ENCODE measurements around the gene C10orf143.

The C10orf143 gene

GRCh38 chr10:130042381-130042780 is 68.2 kb downstream of the C10orf143 start:
- H3K9ac ChIP-seq (ENCODE audit: low read length): no peak overlapping the region
- H3K4me3 ChIP-seq (ENCODE audit: low read length): no peak overlapping the region
- H3K9me3 ChIP-seq (ENCODE audit: control insufficient read depth, low read length): no peaks in the 10 kb centered on the region
- H3K36me3 ChIP-seq (ENCODE audit: control insufficient read depth, insufficient read depth, low read length, severe bottlenecking): no peaks in the 10 kb centered on the region
- peaks cover 10% of the 10 kb centered on the region for H3K4me1 ChIP-seq (ENCODE audit: control insufficient read depth, insufficient read depth, low read length)
- no peaks in the 10 kb centered on the region for H3K27me3 ChIP-seq (replicated peaks; ENCODE audit: control insufficient read depth, insufficient read depth, low read length)
- DNase-seq (ENCODE audit: low read depth): no peak

- Histone ChIP-seq H3K36me3 (ENCODE audit: control insufficient read depth, insufficient read depth, low read length, severe bottlenecking) (no peaks in the 10 kb centered on the region), H3K4me3 (ENCODE audit: low read length) (no peak overlapping the region), H3K9me3 (ENCODE audit: control insufficient read depth, low read length) (no peaks in the 10 kb centered on the region), H3K27me3 (replicated peaks; ENCODE audit: control insufficient read depth, insufficient read depth, low read length) (no peaks in the 10 kb centered on the region), H3K9ac (ENCODE audit: low read length) (no peak overlapping the region), H3K4me1 (ENCODE audit: control insufficient read depth, insufficient read depth, low read length) (peaks cover 10% of the 10 kb centered on the region)
- DNase-seq (ENCODE audit: low read depth): no peak
Observed at GRCh38 chr10:130041451-130042371, 68.9 kb downstream of the C10orf143 start.

GRCh38 chr10:130040817-130041330 is 69.8 kb downstream of the C10orf143 start:
- Histone ChIP-seq H3K36me3 (ENCODE audit: control insufficient read depth, insufficient read depth, low read length, severe bottlenecking) (no peaks in the 10 kb centered on the region), H3K27me3 (replicated peaks; ENCODE audit: control insufficient read depth, insufficient read depth, low read length) (no peaks in the 10 kb centered on the region), H3K4me3 (ENCODE audit: low read length) (no peak overlapping the region), H3K4me1 (ENCODE audit: control insufficient read depth, insufficient read depth, low read length) (peaks cover 10% of the 10 kb centered on the region), H3K9ac (ENCODE audit: low read length) (no peak overlapping the region), H3K9me3 (ENCODE audit: control insufficient read depth, low read length) (no peaks in the 10 kb centered on the region)
- DNase-seq (ENCODE audit: low read depth): no peak

DNA sequence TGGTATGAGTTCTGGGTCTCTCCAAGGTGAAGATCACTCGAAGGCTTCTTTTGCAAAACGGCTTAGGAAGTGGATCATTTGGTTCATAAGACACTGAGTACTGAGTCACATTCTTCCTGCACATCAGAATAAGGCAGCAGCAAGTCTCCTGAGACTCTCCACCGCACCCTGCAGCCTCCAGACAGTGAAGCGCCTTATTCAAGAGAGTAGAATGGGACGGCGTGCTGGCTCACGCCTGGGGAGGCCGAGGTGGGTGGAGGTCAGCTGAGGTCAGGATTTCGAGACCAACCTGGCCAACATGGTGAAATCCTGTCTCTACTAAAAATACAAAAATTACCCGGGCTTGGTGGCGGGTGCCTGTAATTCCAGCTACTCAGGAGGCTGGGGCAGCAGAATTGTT is 70.3 kb downstream of the C10orf143 start:
- no peak for DNase-seq (ENCODE audit: low read depth)
- no peak overlapping the region for H3K9ac ChIP-seq (ENCODE audit: low read length)
- H3K4me1 ChIP-seq (ENCODE audit: control insufficient read depth, insufficient read depth, low read length): peaks cover 10% of the 10 kb centered on the region
- H3K9me3 ChIP-seq (ENCODE audit: control insufficient read depth, low read length): no peaks in the 10 kb centered on the region
- H3K27me3 ChIP-seq (replicated peaks; ENCODE audit: control insufficient read depth, insufficient read depth, low read length): no peaks in the 10 kb centered on the region
- no peak overlapping the region for H3K4me3 ChIP-seq (ENCODE audit: low read length)
- no peaks in the 10 kb centered on the region for H3K36me3 ChIP-seq (ENCODE audit: control insufficient read depth, insufficient read depth, low read length, severe bottlenecking)

DNA sequence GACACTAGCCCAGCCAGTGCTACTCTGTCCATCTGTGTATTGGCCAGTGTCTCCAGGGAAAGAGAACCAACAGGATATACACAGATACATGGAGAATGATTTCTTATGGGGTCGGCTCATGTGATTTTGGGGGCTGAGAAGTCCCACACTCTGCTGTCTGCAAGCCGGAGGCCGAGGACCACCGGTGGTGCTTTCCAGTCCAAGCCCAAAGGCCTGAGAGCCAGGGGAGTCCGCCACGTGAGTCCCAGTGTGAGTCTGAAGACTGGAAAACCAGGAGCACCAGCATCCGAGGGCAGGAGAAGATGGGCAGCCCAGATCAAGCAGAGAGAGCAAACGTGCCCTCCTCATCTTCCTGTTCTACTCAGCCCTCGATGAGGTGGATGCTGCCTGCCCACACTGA is 71.5 kb downstream of the C10orf143 start:
- Histone ChIP-seq H3K27me3 (replicated peaks; ENCODE audit: control insufficient read depth, insufficient read depth, low read length) (no peaks in the 10 kb centered on the region), H3K9me3 (ENCODE audit: control insufficient read depth, low read length) (no peaks in the 10 kb centered on the region), H3K9ac (ENCODE audit: low read length) (no peak overlapping the region), H3K4me3 (ENCODE audit: low read length) (no peak overlapping the region), H3K4me1 (ENCODE audit: control insufficient read depth, insufficient read depth, low read length) (peaks cover 10% of the 10 kb centered on the region), H3K36me3 (ENCODE audit: control insufficient read depth, insufficient read depth, low read length, severe bottlenecking) (no peaks in the 10 kb centered on the region)
- no peak for DNase-seq (ENCODE audit: low read depth)

DNA sequence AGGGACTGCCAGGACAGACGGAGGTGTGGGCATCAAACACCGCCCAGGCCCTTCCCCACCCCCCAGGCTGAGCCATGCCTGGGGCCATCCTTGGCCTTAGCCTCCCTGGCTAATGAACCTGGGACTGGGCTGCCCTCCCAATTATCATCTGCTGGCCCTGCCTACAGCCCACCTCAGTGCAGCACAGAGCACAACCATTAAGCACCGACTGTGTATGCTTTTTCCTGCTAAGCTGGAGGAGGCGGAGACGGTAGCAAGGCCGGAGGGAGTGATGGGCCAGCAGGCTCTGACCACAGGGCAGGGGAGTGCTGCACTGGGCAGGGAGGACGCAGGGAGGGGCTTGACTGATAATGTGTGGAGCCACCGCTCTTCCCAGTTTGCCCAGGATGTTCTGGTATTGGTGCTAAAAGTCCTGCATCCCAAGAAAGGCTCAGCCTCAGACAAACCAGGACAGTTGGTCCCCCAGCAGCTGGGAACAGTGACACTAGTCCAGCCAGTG is 72.0 kb downstream of the C10orf143 start:
- Histone ChIP-seq H3K9me3 (ENCODE audit: control insufficient read depth, low read length) (no peaks in the 10 kb centered on the region), H3K36me3 (ENCODE audit: control insufficient read depth, insufficient read depth, low read length, severe bottlenecking) (no peaks in the 10 kb centered on the region), H3K4me1 (ENCODE audit: control insufficient read depth, insufficient read depth, low read length) (peaks cover 11% of the 10 kb centered on the region), H3K9ac (ENCODE audit: low read length) (no peak overlapping the region), H3K4me3 (ENCODE audit: low read length) (no peak overlapping the region), H3K27me3 (replicated peaks; ENCODE audit: control insufficient read depth, insufficient read depth, low read length) (no peaks in the 10 kb centered on the region)
- DNase-seq (ENCODE audit: low read depth): no peak

- DNase-seq (ENCODE audit: low read depth): no peak
- Histone ChIP-seq H3K9ac (ENCODE audit: low read length) (no peak overlapping the region), H3K4me3 (ENCODE audit: low read length) (no peak overlapping the region), H3K4me1 (ENCODE audit: control insufficient read depth, insufficient read depth, low read length) (peaks cover 13% of the 10 kb centered on the region), H3K36me3 (ENCODE audit: control insufficient read depth, insufficient read depth, low read length, severe bottlenecking) (no peaks in the 10 kb centered on the region), H3K9me3 (ENCODE audit: control insufficient read depth, low read length) (no peaks in the 10 kb centered on the region), H3K27me3 (replicated peaks; ENCODE audit: control insufficient read depth, insufficient read depth, low read length) (no peaks in the 10 kb centered on the region)
Observed at GRCh38 chr10:130038019-130038555, 72.5 kb downstream of the C10orf143 start.

DNA sequence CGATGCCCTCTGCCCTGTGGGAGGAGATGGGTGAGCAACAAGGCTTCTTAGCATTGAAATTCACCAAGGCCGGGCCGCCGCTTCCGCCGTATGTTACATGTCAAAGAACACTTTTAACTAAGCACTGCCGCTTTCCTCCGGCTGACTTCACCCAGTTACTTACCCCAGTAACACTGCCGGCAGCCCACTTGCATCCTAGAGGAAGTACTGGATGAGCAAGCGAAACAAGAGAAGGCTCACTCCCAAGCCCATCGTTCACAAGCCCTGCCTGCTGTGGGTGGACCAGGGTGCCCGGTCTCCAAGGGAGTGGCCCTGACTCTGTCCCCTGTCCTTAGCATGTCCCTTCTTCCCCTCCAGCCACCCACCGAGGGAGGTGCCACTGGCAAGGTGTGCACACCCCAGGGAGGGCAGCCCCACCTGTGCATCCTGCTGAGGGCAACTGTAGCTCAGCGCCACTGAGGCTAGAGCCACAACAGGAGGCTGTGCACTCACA is 73.4 kb downstream of the C10orf143 start:
- no peak for DNase-seq (ENCODE audit: low read depth)
- Histone ChIP-seq H3K4me1 (ENCODE audit: control insufficient read depth, insufficient read depth, low read length) (peaks cover 9% of the 10 kb centered on the region), H3K9ac (ENCODE audit: low read length) (no peak overlapping the region), H3K9me3 (ENCODE audit: control insufficient read depth, low read length) (peaks cover 3% of the 10 kb centered on the region), H3K4me3 (ENCODE audit: low read length) (no peak overlapping the region), H3K27me3 (replicated peaks; ENCODE audit: control insufficient read depth, insufficient read depth, low read length) (no peaks in the 10 kb centered on the region), H3K36me3 (ENCODE audit: control insufficient read depth, insufficient read depth, low read length, severe bottlenecking) (no peaks in the 10 kb centered on the region)

DNA sequence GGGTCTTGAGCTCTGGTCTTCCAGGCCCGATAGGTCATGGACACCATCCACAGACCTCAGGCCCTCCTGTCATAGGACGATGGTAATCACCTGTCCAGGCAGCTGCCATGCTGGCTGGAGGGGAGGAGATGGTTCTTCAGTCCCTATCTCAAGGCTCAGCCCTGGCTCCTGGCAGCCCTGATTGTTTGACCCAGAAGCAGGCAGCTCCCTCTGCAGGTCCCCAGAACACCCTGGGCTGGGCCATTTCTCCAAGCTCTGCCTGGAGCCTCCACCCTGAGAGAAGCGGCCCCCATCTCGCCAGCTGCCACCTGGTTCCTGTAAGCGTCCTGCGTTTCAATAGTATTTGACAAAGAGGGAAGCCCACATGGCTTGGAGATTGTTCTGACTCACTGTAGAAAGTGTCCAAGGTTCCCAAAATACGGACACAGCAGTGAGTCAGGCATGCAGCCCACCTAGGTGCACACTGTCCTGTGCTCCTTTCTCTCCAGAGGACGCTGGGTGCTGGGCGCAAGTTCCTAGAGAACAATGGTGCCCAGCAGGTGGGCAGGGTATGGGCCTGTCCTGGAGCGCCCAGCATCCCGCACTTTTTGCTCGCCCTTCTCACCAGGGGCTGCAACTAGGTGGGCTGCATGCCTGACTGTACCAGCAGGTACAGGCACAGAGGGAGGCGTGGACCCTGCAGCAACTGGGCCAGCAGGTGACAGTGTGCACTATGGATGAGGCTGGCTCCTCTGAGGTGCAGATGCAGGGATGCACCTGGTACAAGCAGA is 74.1 kb downstream of the C10orf143 start:
- DNase-seq (ENCODE audit: low read depth): no peak
- Histone ChIP-seq H3K4me3 (ENCODE audit: low read length) (no peak overlapping the region), H3K9ac (ENCODE audit: low read length) (no peak overlapping the region), H3K36me3 (ENCODE audit: control insufficient read depth, insufficient read depth, low read length, severe bottlenecking) (no peaks in the 10 kb centered on the region), H3K9me3 (ENCODE audit: control insufficient read depth, low read length) (peaks cover 6% of the 10 kb centered on the region), H3K27me3 (replicated peaks; ENCODE audit: control insufficient read depth, insufficient read depth, low read length) (no peaks in the 10 kb centered on the region), H3K4me1 (ENCODE audit: control insufficient read depth, insufficient read depth, low read length) (peaks cover 3% of the 10 kb centered on the region)

DNA sequence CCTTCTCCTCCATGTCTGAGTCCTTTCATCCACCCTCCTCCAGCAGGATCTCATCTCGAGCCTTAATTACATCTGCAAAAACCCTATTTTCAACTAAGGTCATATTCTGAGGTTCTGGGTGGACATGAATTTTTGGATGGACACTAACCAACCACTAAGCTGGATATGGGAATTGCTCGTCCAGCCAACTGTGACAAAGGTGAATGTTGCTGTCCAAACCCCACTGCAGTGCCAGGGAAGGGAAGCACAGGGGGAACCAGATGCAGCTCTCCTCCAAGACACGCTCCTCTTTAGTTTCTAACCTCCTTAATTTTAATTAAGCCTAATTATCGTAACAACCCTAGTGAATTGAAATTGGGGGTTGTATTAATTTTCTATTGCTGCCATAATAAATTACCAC is 81.4 kb downstream of the C10orf143 start:
- peaks cover 6% of the 10 kb centered on the region for H3K9me3 ChIP-seq (ENCODE audit: control insufficient read depth, low read length)
- no peaks in the 10 kb centered on the region for H3K36me3 ChIP-seq (ENCODE audit: control insufficient read depth, insufficient read depth, low read length, severe bottlenecking)
- no peaks in the 10 kb centered on the region for H3K27me3 ChIP-seq (replicated peaks; ENCODE audit: control insufficient read depth, insufficient read depth, low read length)
- no peak overlapping the region for H3K9ac ChIP-seq (ENCODE audit: low read length)
- peaks cover 18% of the 10 kb centered on the region for H3K4me1 ChIP-seq (ENCODE audit: control insufficient read depth, insufficient read depth, low read length)
- no peak for DNase-seq (ENCODE audit: low read depth)
- H3K4me3 ChIP-seq (ENCODE audit: low read length): no peak overlapping the region

- no peak for DNase-seq (ENCODE audit: low read depth)
- Histone ChIP-seq H3K4me1 (ENCODE audit: control insufficient read depth, insufficient read depth, low read length) (peaks cover 16% of the 10 kb centered on the region), H3K9me3 (ENCODE audit: control insufficient read depth, low read length) (peaks cover 6% of the 10 kb centered on the region)
Observed at GRCh38 chr10:130028465-130028819, 82.2 kb downstream of the C10orf143 start.

More at GRCh38 chr10:130028465-130028819, 82.2 kb downstream of the C10orf143 start:
- Histone ChIP-seq H3K9ac (ENCODE audit: low read length) (no peak overlapping the region), H3K36me3 (ENCODE audit: control insufficient read depth, insufficient read depth, low read length, severe bottlenecking) (no peaks in the 10 kb centered on the region), H3K4me3 (ENCODE audit: low read length) (no peak overlapping the region), H3K27me3 (replicated peaks; ENCODE audit: control insufficient read depth, insufficient read depth, low read length) (no peaks in the 10 kb centered on the region)

Data from adipocyte (in vitro differentiated cells).